ENCODE measurements around the gene RTL5. TPM values are rescaled to one million over a fixed set of nuclear protein-coding genes. Genes with fewer than 3 reads are reported as not detected.

The RTL5 gene
- polyA plus RNA-seq, 1 donor (not counting 4 experiments of a cell fraction or from before 2014, with no cell fraction given) = 0.09 TPM

- dilution Hi-C loops (cut with MboI; ENCODE audit: extremely low pct_ligation_motif_present, low sequenced_read_pairs) = no loop called here
- Histone ChIP-seq H3K4me2 (ENCODE audit: control insufficient read depth, extremely low read depth, insufficient read depth, low read depth, low read length) (no peak overlapping the region), H3K9me3 (ENCODE audit: control insufficient read depth, low read depth, low read length) (no peaks in the 10 kb centered on the region), H3K9ac (ENCODE audit: control insufficient read depth, extremely low read depth, insufficient read depth, low read length) (no peak overlapping the region), H3K36me3 (ENCODE audit: control insufficient read depth in 2 of 2, extremely low read depth in 1 of 2, insufficient read depth in 2 of 2, low read length in 2 of 2) (no peaks in the 10 kb centered on the region), H3K27me3 (ENCODE audit: control insufficient read depth, extremely low read depth, insufficient read depth, low read length) (peaks cover 67% of the 10 kb centered on the region), H3K4me1 (ENCODE audit: control insufficient read depth, extremely low read depth, insufficient read depth, low read length) (peaks cover 9% of the 10 kb centered on the region), H4K20me1 (ENCODE audit: control insufficient read depth, extremely low read depth, insufficient read depth, low read length) (no peaks in the 10 kb centered on the region), H3K27ac (ENCODE audit: control insufficient read depth, insufficient read depth, low read length) (no peak overlapping the region), H2AFZ (ENCODE audit: control insufficient read depth, low read length) (no peak overlapping the region), H3K9me1 (ENCODE audit: control insufficient read depth, extremely low read depth, insufficient read depth, low read length) (no peaks in the 10 kb centered on the region), H3K79me2 (ENCODE audit: control insufficient read depth, insufficient read depth, low read length) (no peaks in the 10 kb centered on the region), H3K4me3 (ENCODE audit: control insufficient read depth in 2 of 3, extremely low read depth in 1 of 3, insufficient read depth in 2 of 3, low read depth in 1 of 3, low read length in 3 of 3) (no peak overlapping the region)
- FAIRE-seq = no peak
- no peak for DNase-seq (ENCODE audit: low read depth, low spot score)
- TF ChIP-seq EZH2 (IDR thresholded peaks at IDR 0.05; ENCODE audit: low read length) = no peak
- TF ChIP-seq, protein P1, sequence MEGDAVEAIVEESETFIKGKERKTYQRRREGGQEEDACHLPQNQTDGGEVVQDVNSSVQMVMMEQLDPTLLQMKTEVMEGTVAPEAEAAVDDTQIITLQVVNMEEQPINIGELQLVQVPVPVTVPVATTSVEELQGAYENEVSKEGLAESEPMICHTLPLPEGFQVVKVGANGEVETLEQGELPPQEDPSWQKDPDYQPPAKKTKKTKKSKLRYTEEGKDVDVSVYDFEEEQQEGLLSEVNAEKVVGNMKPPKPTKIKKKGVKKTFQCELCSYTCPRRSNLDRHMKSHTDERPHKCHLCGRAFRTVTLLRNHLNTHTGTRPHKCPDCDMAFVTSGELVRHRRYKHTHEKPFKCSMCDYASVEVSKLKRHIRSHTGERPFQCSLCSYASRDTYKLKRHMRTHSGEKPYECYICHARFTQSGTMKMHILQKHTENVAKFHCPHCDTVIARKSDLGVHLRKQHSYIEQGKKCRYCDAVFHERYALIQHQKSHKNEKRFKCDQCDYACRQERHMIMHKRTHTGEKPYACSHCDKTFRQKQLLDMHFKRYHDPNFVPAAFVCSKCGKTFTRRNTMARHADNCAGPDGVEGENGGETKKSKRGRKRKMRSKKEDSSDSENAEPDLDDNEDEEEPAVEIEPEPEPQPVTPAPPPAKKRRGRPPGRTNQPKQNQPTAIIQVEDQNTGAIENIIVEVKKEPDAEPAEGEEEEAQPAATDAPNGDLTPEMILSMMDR (optimal IDR thresholded peaks at IDR 0.05 in 1 of 3, IDR thresholded peaks at IDR 0.05 in 1 of 3, conservative IDR thresholded peaks at IDR 0.05 in 1 of 3; ENCODE audit: extremely low read depth in 1 of 3, insufficient read depth in 2 of 3, low read length in 3 of 3) = no peak
These were observed 1.5 kb downstream of the RTL5 start for GRCh38 chrX:72130156-72130761.

DNA sequence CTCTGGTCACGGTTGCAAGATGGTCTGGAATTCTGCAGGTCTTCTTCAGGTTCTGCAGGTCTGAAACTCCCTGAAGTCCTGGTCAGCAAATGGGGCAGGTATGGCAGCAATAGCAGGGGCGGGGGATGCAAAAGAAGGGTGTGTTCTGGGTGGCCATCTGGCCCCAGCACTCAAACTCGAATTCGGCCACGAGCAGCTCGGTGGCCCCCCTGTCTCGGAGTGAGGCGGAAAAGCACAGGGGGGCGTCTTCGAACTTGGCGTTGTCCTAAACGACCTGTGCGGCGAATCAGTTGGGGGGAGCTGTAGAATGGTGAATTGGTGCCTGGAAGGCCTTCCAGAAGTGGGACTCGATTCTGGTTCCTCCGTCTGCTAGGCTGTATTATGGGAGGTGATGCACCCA, 2.1 kb downstream of the RTL5 start:
- Histone ChIP-seq H3K9me1 (ENCODE audit: control insufficient read depth, extremely low read depth, insufficient read depth, low read length) (no peaks in the 10 kb centered on the region), H3K27me3 (ENCODE audit: control insufficient read depth, extremely low read depth, insufficient read depth, low read length) (peaks cover 66% of the 10 kb centered on the region), H3K9ac (ENCODE audit: control insufficient read depth, extremely low read depth, insufficient read depth, low read length) (no peak overlapping the region), H3K36me3 (ENCODE audit: control insufficient read depth in 2 of 2, extremely low read depth in 1 of 2, insufficient read depth in 2 of 2, low read length in 2 of 2) (no peaks in the 10 kb centered on the region), H3K4me3 (ENCODE audit: control insufficient read depth in 2 of 3, extremely low read depth in 1 of 3, insufficient read depth in 2 of 3, low read depth in 1 of 3, low read length in 3 of 3) (no peak overlapping the region), H3K27ac (ENCODE audit: control insufficient read depth, insufficient read depth, low read length) (no peak overlapping the region), H3K4me2 (ENCODE audit: control insufficient read depth, extremely low read depth, insufficient read depth, low read depth, low read length) (no peak overlapping the region), H3K9me3 (ENCODE audit: control insufficient read depth, low read depth, low read length) (no peaks in the 10 kb centered on the region), H4K20me1 (ENCODE audit: control insufficient read depth, extremely low read depth, insufficient read depth, low read length) (no peaks in the 10 kb centered on the region), H3K4me1 (ENCODE audit: control insufficient read depth, extremely low read depth, insufficient read depth, low read length) (peaks cover 9% of the 10 kb centered on the region), H2AFZ (ENCODE audit: control insufficient read depth, low read length) (no peak overlapping the region), H3K79me2 (ENCODE audit: control insufficient read depth, insufficient read depth, low read length) (no peaks in the 10 kb centered on the region)
- no peak for TF ChIP-seq EZH2 (IDR thresholded peaks at IDR 0.05; ENCODE audit: low read length)
- TF ChIP-seq, protein P1 (optimal IDR thresholded peaks at IDR 0.05 in 1 of 3, IDR thresholded peaks at IDR 0.05 in 1 of 3, conservative IDR thresholded peaks at IDR 0.05 in 1 of 3; ENCODE audit: extremely low read depth in 1 of 3, insufficient read depth in 2 of 3, low read length in 3 of 3) = no peak
- dilution Hi-C loops (cut with MboI; ENCODE audit: extremely low pct_ligation_motif_present, low sequenced_read_pairs) = no loop called here
- no peak for FAIRE-seq
- DNase-seq (ENCODE audit: low read depth, low spot score) = no peak
